Panc1 (cell line): Measurements from ENCODE around the gene CTNND2.

ENCODE experiments used
- SIN3A ChIP-seq: IDR thresholded peaks from 2 replicates; pipeline ENCODE4 v1.6.1; 2012; ENCODE audit warnings: low read depth, mild to moderate bottlenecking, low read length, moderate library complexity, borderline replicate concordance; ENCODE audit not compliant: insufficient read depth
- TCF7L2 ChIP-seq: IDR thresholded peaks from 2 replicates; pipeline ENCODE4 v1.6.1; 2011; ENCODE audit warnings: mild to moderate bottlenecking, low read depth, low read length, inconsistent platforms
- TF ChIP-seq, protein P1 (sequence below): fragments of 450-650 bp; IDR thresholded peaks from 2 replicates; pipeline ENCODE4 v1.5.1; 2017; ENCODE audit warnings: mild to moderate bottlenecking
- TF ChIP-seq, protein P2 (sequence below), 2 experiments: IDR thresholded peaks; 2 replicates each; pipeline ENCODE4 v1.6.1; 2011 to 2012; ENCODE audit warnings: low read depth in 2 of 2, control low read depth in 1 of 2, low read length in 1 of 2, mild to moderate bottlenecking in 1 of 2, moderate library complexity in 1 of 2; ENCODE audit not compliant: insufficient read depth in 1 of 2

DNA sequence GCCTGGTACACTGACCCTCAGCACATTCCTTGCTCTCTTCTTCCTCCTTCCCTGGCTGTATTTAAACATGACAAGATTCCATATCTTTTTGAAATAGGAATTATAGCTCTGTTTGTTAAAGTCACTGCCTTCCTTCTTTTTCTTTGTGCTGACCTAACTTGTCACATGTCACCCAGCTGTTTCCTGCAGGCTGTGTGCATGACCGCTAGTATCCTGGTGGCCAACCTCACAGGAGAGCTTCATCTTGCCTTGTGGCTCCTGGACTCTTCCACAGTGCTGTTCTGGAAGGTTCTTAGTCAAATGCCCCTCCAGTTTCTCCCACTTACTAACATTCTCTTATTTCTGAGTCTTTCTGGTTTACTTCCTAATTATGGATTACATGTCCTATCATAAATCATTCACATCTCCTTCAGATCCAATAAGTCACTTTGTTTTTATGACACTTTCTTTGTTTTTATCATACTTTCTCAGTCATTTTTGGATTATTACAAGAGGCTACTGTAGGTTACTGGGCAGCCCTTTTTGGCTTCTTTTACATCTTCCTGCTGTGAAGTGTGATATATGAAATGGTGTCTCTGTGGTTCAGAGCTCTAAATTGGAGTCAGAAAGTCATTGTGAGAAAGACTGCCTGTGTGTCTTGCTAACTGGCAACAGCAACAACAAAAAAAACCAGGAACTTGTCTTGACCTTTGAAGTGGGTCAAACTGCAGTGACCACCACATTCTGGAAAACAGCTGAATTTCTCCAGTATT, 679.6 kb downstream of the CTNND2 start:
- TF ChIP-seq, protein P1, sequence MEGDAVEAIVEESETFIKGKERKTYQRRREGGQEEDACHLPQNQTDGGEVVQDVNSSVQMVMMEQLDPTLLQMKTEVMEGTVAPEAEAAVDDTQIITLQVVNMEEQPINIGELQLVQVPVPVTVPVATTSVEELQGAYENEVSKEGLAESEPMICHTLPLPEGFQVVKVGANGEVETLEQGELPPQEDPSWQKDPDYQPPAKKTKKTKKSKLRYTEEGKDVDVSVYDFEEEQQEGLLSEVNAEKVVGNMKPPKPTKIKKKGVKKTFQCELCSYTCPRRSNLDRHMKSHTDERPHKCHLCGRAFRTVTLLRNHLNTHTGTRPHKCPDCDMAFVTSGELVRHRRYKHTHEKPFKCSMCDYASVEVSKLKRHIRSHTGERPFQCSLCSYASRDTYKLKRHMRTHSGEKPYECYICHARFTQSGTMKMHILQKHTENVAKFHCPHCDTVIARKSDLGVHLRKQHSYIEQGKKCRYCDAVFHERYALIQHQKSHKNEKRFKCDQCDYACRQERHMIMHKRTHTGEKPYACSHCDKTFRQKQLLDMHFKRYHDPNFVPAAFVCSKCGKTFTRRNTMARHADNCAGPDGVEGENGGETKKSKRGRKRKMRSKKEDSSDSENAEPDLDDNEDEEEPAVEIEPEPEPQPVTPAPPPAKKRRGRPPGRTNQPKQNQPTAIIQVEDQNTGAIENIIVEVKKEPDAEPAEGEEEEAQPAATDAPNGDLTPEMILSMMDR, result no peak
- TF ChIP-seq, protein P2, sequence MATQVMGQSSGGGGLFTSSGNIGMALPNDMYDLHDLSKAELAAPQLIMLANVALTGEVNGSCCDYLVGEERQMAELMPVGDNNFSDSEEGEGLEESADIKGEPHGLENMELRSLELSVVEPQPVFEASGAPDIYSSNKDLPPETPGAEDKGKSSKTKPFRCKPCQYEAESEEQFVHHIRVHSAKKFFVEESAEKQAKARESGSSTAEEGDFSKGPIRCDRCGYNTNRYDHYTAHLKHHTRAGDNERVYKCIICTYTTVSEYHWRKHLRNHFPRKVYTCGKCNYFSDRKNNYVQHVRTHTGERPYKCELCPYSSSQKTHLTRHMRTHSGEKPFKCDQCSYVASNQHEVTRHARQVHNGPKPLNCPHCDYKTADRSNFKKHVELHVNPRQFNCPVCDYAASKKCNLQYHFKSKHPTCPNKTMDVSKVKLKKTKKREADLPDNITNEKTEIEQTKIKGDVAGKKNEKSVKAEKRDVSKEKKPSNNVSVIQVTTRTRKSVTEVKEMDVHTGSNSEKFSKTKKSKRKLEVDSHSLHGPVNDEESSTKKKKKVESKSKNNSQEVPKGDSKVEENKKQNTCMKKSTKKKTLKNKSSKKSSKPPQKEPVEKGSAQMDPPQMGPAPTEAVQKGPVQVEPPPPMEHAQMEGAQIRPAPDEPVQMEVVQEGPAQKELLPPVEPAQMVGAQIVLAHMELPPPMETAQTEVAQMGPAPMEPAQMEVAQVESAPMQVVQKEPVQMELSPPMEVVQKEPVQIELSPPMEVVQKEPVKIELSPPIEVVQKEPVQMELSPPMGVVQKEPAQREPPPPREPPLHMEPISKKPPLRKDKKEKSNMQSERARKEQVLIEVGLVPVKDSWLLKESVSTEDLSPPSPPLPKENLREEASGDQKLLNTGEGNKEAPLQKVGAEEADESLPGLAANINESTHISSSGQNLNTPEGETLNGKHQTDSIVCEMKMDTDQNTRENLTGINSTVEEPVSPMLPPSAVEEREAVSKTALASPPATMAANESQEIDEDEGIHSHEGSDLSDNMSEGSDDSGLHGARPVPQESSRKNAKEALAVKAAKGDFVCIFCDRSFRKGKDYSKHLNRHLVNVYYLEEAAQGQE (IDR thresholded peaks at IDR 0.05; ENCODE audit: insufficient read depth in 1 of 2, low read depth in 2 of 2, low read length in 1 of 2), result no peak
- TF ChIP-seq SIN3A (no peak), TCF7L2 (no peak)
